WTC11 (cell line): ENCODE results near the gene NEURL2. TPM values are rescaled to one million over a fixed set of nuclear protein-coding genes. Genes with fewer than 3 reads are reported as not detected.
A peak's percentile ranks its signal among the peaks of the same experiment; 100 is the strongest.

Experiments
- CBFB ChIP-seq: sonication (generic); formaldehyde crosslinking; IDR thresholded peaks from 2 replicates; pipeline ENCODE4 v1.8.1; 2022; ENCODE audit warnings: mild to moderate bottlenecking, low read depth, missing genetic modification reagents
- ESRRA ChIP-seq: sonication (generic); formaldehyde crosslinking; IDR thresholded peaks from 2 replicates; pipeline ENCODE4 v1.8.1; 2022; ENCODE audit warnings: mild to moderate bottlenecking, missing genetic modification reagents, borderline replicate concordance
- GABPB1 ChIP-seq: sonication (generic); formaldehyde crosslinking; IDR thresholded peaks from 2 replicates; pipeline ENCODE4 v1.8.1; 2023; ENCODE audit warnings: mild to moderate bottlenecking, missing genetic modification reagents
- GRHL2 ChIP-seq: fragments of 250-450 bp; sonication (Bioruptor Pico); IDR thresholded peaks from 2 replicates; pipeline ENCODE4 v1.8.0; 2022; ENCODE audit warnings: mild to moderate bottlenecking, moderate library complexity; ENCODE audit not compliant: insufficient replicate concordance, severe bottlenecking
- GTF2I ChIP-seq: fragments of 250-450 bp; sonication (Bioruptor Pico); conservative IDR thresholded peaks from 2 replicates; pipeline ENCODE4 v1.4.0; 2021; ENCODE audit warnings: mild to moderate bottlenecking
- HMGA2 ChIP-seq: fragments of 250-450 bp; sonication (Bioruptor Pico); IDR thresholded peaks from 2 replicates; pipeline ENCODE4 v1.4.0; 2021; ENCODE audit warnings: mild to moderate bottlenecking, moderate library complexity
- NFYB ChIP-seq: sonication (generic); formaldehyde crosslinking; conservative IDR thresholded peaks from 2 replicates; pipeline ENCODE4 v1.8.0; 2022; ENCODE audit warnings: low read depth, missing genetic modification reagents
- NR1H2 ChIP-seq: sonication (generic); formaldehyde crosslinking; IDR thresholded peaks from 2 replicates; pipeline ENCODE4 v1.9.0; 2021; ENCODE audit warnings: mild to moderate bottlenecking, moderate library complexity, missing genetic modification reagents
- OVOL2 ChIP-seq: fragments of 250-450 bp; sonication (Bioruptor Pico); IDR thresholded peaks from 2 replicates; pipeline ENCODE4 v1.9.0; 2021; ENCODE audit warnings: mild to moderate bottlenecking, borderline replicate concordance
- SMAD4 ChIP-seq: sonication (generic); formaldehyde crosslinking; IDR thresholded peaks from 2 replicates; pipeline ENCODE4 v1.8.0; 2022; ENCODE audit warnings: mild to moderate bottlenecking, missing genetic modification reagents
- SOX15 ChIP-seq: fragments of 250-450 bp; sonication (Bioruptor Pico); IDR thresholded peaks from 2 replicates; pipeline ENCODE4 v1.9.0; 2021; ENCODE audit warnings: mild to moderate bottlenecking
- ZNF138 ChIP-seq: sonication (generic); formaldehyde crosslinking; conservative IDR thresholded peaks from 2 replicates; pipeline ENCODE4 v1.8.1; 2022; ENCODE audit warnings: mild to moderate bottlenecking, moderate library complexity, missing genetic modification reagents
- ZNF317 ChIP-seq: sonication (generic); formaldehyde crosslinking; IDR thresholded peaks from 2 replicates; pipeline ENCODE4 v1.8.1; 2023; ENCODE audit warnings: low read depth, mild to moderate bottlenecking, moderate library complexity, missing genetic modification reagents, borderline replicate concordance
- ZNF416 ChIP-seq: fragments of 250-450 bp; sonication (Bioruptor Pico); IDR thresholded peaks from 2 replicates; pipeline ENCODE4 v1.9.0; 2021; ENCODE audit warnings: mild to moderate bottlenecking, inconsistent platforms
- total RNA-seq: library from RNA; stranded (reverse); gene quantifications from 3 replicates; pipeline ENCODE4 v1.2.3, GENCODE V29; 2021
- TF ChIP-seq, protein P1 (sequence below): sonication (generic); formaldehyde crosslinking; IDR thresholded peaks from 2 replicates; pipeline ENCODE4 v1.8.1; 2022; ENCODE audit warnings: low read depth, missing genetic modification reagents, borderline replicate concordance
- TF ChIP-seq, protein P2 (sequence below): sonication (generic); formaldehyde crosslinking; IDR thresholded peaks from 2 replicates; pipeline ENCODE4 v1.8.0; 2022; ENCODE audit warnings: mild to moderate bottlenecking, missing genetic modification reagents
- TF ChIP-seq, protein P3 (sequence below): sonication (generic); formaldehyde crosslinking; IDR thresholded peaks from 2 replicates; pipeline ENCODE4 v1.8.0; 2023; ENCODE audit warnings: mild to moderate bottlenecking, missing genetic modification reagents
- TF ChIP-seq, protein P4 (sequence below): sonication (generic); formaldehyde crosslinking; IDR thresholded peaks from 2 replicates; pipeline ENCODE4 v1.8.0; 2022; ENCODE audit warnings: mild to moderate bottlenecking, missing genetic modification reagents
- TF ChIP-seq, protein P5 (sequence below): fragments of 250-450 bp; sonication (Bioruptor Pico); IDR thresholded peaks from 2 replicates; pipeline ENCODE4 v2.1.2; 2022; ENCODE audit warnings: mild to moderate bottlenecking, moderate library complexity
- TF ChIP-seq, protein P6 (sequence below): sonication (generic); formaldehyde crosslinking; IDR thresholded peaks from 2 replicates; pipeline ENCODE4 v1.8.0; 2022; ENCODE audit warnings: missing genetic modification reagents
- TF ChIP-seq, protein P7 (sequence below): sonication (generic); formaldehyde crosslinking; IDR thresholded peaks from 2 replicates; pipeline ENCODE4 v1.8.1; 2022; ENCODE audit warnings: mild to moderate bottlenecking, moderate library complexity, missing genetic modification reagents

Gene NEURL2
- total RNA-seq, 1 experiment from 2014 or later: 6.6 TPM

DNA sequence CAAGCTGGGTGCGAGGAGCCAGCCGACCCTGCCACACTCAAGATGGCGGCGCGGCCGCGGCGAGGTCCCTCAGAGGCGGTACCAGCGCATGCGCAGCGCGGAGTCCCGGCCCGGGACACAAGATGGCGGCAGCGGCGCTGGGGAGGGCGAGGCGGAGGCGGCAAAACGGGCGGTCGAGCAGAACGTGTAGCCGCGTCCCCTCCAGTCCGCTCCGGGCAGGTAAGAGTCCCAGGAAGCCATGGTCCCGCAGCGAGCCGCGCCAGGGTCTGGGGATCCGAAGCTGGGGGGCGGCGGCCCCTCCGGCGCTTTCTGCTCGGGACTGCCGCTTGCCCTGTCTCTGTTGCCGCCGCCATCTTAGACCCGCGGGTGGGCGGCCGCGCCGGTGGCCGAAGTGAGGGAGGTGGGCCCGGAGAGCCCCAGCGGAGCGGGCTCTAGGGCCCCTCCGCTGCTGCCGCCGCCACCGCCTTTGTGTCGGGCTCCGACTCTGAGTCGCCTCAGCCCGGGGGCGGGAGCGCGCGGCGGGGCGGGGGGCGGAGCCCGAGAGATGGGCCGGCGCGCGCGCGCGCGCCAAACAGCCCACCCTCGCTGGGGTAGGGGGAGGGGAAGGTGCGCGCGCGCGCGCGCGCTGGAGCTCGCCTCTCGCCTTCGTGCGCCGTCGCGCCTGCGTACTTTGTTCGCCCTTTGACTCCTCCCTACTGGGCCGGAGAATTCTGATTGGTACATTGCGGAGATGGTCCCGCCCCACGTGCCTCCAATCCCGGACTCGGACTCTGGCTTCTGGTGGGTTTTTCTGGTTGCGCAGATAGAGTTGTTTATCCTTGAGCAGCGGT, 43.8 kb upstream of the NEURL2 start, which contains the start of gene PCIF1 (continued):
- TF ChIP-seq, protein P1, sequence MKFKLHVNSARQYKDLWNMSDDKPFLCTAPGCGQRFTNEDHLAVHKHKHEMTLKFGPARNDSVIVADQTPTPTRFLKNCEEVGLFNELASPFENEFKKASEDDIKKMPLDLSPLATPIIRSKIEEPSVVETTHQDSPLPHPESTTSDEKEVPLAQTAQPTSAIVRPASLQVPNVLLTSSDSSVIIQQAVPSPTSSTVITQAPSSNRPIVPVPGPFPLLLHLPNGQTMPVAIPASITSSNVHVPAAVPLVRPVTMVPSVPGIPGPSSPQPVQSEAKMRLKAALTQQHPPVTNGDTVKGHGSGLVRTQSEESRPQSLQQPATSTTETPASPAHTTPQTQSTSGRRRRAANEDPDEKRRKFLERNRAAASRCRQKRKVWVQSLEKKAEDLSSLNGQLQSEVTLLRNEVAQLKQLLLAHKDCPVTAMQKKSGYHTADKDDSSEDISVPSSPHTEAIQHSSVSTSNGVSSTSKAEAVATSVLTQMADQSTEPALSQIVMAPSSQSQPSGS: no peak
- no peak for TF ChIP-seq SOX15 (CRISPR knock-in tag)
- peak; percentile 85; the same call in 1 of the 2 replicates for TF ChIP-seq ESRRA (CRISPR knock-in tag)
- peak; percentile 78 for TF ChIP-seq NFYB (CRISPR knock-in tag)
- peak; percentile 63 for TF ChIP-seq GABPB1 (CRISPR knock-in tag)
- no peak for TF ChIP-seq OVOL2 (CRISPR knock-in tag)
- TF ChIP-seq, protein P2, sequence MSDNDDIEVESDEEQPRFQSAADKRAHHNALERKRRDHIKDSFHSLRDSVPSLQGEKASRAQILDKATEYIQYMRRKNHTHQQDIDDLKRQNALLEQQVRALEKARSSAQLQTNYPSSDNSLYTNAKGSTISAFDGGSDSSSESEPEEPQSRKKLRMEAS (CRISPR knock-in tag): peak; percentile 14; the same call in 1 of the 2 replicates
- TF ChIP-seq HMGA2 (CRISPR knock-in tag): no peak
- no peak for TF ChIP-seq GTF2I (CRISPR knock-in tag)
- TF ChIP-seq ZNF138 (CRISPR knock-in tag): no peak
- TF ChIP-seq, protein P3, sequence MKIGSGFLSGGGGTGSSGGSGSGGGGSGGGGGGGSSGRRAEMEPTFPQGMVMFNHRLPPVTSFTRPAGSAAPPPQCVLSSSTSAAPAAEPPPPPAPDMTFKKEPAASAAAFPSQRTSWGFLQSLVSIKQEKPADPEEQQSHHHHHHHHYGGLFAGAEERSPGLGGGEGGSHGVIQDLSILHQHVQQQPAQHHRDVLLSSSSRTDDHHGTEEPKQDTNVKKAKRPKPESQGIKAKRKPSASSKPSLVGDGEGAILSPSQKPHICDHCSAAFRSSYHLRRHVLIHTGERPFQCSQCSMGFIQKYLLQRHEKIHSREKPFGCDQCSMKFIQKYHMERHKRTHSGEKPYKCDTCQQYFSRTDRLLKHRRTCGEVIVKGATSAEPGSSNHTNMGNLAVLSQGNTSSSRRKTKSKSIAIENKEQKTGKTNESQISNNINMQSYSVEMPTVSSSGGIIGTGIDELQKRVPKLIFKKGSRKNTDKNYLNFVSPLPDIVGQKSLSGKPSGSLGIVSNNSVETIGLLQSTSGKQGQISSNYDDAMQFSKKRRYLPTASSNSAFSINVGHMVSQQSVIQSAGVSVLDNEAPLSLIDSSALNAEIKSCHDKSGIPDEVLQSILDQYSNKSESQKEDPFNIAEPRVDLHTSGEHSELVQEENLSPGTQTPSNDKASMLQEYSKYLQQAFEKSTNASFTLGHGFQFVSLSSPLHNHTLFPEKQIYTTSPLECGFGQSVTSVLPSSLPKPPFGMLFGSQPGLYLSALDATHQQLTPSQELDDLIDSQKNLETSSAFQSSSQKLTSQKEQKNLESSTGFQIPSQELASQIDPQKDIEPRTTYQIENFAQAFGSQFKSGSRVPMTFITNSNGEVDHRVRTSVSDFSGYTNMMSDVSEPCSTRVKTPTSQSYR (CRISPR knock-in tag): peak; percentile 76; the same call in 1 of the 2 replicates
- TF ChIP-seq GRHL2 (CRISPR knock-in tag): no peak
- no peak for TF ChIP-seq SMAD4 (CRISPR knock-in tag)
- TF ChIP-seq, protein P4, sequence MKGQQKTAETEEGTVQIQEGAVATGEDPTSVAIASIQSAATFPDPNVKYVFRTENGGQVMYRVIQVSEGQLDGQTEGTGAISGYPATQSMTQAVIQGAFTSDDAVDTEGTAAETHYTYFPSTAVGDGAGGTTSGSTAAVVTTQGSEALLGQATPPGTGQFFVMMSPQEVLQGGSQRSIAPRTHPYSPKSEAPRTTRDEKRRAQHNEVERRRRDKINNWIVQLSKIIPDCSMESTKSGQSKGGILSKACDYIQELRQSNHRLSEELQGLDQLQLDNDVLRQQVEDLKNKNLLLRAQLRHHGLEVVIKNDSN (CRISPR knock-in tag): peak; percentile 84
- TF ChIP-seq, protein P5, sequence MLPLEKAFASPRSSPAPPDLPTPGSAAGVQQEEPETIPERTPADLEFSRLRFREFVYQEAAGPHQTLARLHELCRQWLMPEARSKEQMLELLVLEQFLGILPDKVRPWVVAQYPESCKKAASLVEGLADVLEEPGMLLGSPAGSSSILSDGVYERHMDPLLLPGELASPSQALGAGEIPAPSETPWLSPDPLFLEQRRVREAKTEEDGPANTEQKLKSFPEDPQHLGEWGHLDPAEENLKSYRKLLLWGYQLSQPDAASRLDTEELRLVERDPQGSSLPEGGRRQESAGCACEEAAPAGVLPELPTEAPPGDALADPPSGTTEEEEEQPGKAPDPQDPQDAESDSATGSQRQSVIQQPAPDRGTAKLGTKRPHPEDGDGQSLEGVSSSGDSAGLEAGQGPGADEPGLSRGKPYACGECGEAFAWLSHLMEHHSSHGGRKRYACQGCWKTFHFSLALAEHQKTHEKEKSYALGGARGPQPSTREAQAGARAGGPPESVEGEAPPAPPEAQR: no peak
- no peak for TF ChIP-seq ZNF317 (CRISPR knock-in tag)
- TF ChIP-seq, protein P6, sequence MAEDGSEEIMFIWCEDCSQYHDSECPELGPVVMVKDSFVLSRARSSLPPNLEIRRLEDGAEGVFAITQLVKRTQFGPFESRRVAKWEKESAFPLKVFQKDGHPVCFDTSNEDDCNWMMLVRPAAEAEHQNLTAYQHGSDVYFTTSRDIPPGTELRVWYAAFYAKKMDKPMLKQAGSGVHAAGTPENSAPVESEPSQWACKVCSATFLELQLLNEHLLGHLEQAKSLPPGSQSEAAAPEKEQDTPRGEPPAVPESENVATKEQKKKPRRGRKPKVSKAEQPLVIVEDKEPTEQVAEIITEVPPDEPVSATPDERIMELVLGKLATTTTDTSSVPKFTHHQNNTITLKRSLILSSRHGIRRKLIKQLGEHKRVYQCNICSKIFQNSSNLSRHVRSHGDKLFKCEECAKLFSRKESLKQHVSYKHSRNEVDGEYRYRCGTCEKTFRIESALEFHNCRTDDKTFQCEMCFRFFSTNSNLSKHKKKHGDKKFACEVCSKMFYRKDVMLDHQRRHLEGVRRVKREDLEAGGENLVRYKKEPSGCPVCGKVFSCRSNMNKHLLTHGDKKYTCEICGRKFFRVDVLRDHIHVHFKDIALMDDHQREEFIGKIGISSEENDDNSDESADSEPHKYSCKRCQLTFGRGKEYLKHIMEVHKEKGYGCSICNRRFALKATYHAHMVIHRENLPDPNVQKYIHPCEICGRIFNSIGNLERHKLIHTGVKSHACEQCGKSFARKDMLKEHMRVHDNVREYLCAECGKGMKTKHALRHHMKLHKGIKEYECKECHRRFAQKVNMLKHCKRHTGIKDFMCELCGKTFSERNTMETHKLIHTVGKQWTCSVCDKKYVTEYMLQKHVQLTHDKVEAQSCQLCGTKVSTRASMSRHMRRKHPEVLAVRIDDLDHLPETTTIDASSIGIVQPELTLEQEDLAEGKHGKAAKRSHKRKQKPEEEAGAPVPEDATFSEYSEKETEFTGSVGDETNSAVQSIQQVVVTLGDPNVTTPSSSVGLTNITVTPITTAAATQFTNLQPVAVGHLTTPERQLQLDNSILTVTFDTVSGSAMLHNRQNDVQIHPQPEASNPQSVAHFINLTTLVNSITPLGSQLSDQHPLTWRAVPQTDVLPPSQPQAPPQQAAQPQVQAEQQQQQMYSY (CRISPR knock-in tag): peak; percentile 39; the same call in 1 of the 2 replicates
- TF ChIP-seq, protein P7, sequence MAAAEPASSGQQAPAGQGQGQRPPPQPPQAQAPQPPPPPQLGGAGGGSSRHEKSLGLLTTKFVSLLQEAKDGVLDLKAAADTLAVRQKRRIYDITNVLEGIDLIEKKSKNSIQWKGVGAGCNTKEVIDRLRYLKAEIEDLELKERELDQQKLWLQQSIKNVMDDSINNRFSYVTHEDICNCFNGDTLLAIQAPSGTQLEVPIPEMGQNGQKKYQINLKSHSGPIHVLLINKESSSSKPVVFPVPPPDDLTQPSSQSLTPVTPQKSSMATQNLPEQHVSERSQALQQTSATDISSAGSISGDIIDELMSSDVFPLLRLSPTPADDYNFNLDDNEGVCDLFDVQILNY (CRISPR knock-in tag): peak; percentile 79
- TF ChIP-seq NR1H2 (CRISPR knock-in tag): 0 out of 2 replicates have a peak, but pooled peaks have one; percentile 13
- TF ChIP-seq ZNF416 (CRISPR knock-in tag): peak; percentile 81; the same call in 1 of the 2 replicates
- peak; percentile 83; the same call in 1 of the 2 replicates for TF ChIP-seq CBFB (CRISPR knock-in tag)
